ENCODE measurements around the gene SERINC2.
"Not testable (repeated sequence)": the region's sequence is repeated elsewhere in the genome, so short reads cannot be mapped to it uniquely, and the experiment has no call there.

SERINC2 gene

DNA sequence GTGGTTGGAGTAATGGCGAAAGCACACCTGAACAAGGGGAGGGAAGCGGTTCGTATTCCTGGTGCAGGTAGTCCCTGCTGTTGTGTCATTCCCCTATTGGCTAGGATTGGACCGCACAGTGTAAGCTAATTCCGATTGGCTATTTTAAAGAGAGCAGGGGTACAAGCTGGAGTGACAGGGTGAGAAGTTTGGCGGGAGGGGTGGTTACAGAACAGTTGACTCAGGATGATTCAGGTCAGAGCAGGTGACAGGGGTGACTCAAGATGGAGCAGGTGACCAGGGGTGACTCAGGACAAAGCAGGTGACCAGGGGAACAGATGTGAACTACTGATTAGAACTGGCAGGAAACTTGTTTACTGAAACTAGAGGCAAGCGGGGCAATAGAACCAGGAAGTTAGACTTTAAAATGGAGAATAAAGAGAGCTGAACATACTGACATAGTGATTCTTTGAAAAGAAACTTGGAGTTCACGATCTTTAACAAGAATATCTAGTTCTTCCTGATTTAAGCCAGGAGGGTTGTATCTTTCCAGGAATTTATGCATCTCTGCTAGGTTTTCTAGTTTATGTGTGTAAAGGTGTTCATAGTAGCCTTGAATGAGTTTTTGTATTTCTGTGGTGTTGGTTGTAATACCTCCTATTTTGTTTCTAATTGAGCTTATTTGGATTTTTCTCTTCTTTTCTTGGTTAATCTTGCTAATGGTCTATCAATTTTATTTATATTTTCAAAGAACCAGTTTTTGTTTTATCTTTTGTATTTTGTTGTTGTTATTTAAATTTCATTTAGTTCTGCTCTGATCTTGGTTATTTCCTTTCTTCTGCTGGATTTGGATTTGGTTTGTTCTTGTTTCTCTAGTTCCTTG, 58.7 kb downstream of the SERINC2 start:
- DNase-seq (ENCODE audit: low spot score) = not testable (repeated sequence)

DNA sequence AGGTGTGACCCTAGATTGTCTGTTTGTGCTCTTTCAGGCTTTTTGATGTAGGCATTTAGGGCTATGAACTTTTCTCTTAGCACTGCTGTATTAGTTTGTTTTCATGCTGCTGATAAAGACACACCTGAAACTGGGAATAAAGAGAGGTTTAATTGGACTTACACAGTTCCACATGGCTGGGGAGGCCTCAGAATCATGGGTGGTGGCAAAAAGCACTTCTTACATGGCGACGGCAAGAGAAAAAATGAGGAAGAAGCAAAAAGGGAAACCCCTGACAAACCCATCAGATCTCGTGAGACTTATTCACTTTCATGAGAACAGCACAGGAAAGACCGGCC, 59.3 kb downstream of the SERINC2 start:
- DNase-seq (ENCODE audit: low spot score) = not testable (repeated sequence)

DNA sequence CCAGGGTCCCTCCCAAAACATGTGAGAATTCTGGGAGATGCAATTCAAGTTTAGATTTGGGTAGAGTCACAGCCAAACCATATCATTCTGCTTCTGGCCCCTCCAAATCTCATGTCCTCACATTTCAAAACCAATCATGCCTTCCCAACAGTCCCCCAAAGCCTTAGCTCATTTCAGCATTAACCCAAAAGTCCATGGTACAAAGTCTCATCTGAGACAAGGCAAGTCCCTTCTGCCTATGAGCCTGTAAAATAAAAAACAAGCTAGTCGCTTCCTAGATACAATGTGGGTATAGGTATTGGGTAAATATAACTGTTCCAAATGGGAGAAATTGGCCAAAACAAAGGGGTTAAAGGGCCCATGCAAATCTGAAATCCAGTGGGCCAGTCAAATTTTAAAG, 59.7 kb downstream of the SERINC2 start:
- DNase-seq (ENCODE audit: low spot score) = not testable (repeated sequence)

DNA sequence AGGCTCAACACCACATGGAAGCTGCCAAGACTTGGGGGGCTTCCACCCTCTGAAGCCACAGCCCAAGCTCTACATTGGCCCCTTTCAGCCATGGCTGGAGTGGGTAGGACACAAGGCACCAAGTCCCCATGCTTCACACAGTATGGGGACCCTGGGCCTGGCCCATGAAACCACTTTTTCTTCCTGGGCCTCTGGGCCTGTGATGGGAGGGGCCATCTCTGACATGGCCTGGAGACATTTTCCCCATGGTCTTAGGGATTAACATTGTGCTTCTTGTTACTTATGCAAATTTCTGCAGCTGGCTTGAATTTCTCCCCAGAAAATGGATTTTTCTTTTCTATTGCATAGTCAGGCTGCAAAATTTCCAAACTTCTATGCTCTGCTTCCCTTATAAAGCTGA, 60.5 kb downstream of the SERINC2 start:
- DNase-seq (ENCODE audit: low spot score) = not testable (repeated sequence)

DNA sequence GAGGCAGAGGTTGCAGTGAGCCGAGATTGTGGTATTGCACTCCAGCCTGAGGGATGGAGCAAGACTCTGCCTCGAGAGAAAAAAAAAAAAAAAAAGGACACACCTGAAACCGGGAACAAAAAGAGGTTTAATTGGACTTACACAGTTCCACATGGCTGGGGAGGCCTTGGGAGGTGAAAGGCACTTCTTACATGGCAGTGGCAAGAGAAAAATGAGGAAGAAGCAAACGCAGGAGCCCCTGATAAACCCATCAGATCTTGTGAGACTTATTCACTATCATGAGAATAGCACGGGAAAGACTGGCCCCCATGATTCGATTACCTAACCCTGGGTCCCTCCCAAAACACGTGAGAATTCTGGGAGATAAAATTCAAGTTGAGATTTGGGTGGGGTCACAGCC, 61.6 kb downstream of the SERINC2 start:
- not testable (repeated sequence) for DNase-seq (ENCODE audit: low spot score)

DNA sequence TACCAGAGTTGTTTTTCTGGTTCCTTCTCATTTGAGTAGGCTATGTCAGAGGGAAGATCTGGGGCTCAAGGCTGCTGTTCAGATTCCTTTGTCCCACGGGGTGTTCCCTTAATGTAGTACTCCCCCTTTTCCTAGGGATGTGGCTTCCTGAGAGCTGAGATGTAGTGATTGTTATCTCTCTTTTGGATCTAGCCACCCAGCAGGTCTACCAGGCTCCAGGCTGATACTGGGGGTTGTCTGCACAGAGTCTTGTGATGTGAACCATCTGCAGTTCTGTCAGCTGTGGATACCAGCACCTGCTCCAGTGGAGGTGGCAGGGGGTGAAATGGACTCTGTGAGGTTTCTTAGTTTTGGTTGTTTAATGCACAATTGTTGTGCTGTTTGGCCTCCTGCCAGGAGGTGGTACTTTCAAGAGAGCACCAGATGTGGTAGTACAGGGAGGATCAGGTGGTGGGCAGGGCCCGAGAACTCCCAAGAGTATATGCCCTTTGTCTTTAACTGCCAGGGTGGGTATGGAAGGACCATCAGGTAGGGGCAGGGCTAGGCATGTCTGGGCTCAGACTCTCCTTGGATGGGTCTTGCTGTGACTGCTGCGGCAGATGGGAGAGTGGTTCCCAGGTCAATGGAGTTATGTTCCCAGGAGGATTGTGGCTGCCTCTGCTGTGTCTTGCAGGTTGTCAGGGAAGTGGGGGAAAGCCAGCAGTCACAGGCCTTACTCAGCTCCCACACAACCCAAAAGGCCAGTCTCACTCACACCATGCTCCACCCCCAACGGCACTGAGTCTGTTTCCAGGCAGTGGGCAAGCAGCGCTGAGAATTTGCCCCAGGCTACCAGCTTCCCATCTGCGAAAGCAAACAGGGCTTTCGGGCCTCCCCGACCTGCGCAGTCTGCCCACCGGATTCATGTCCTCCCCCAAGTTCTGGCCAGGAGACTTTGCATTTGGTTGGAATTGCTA, 64.2 kb downstream of the SERINC2 start:
- DNase-seq (ENCODE audit: low spot score) = no peak

DNA sequence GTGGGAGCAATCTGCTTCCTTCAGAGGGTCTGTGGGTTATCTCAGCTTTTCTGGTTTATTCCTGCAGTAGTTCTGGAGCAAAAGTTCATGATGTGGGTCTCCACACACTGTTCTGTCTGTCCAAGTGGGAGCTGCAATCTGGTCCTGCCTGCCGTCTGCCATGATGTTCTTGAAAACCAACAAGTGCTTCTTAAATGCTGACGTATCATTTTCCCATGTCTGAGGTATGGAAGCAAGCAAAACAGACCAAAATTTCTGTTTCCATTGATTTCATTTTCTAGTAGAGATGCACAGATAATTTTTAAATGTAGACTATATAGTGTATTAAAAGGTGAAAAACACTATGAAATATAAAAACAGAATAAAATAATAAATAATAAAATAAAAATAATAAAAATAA, 65.2 kb downstream of the SERINC2 start:
- DNase-seq (ENCODE audit: low spot score) = no peak

DNA sequence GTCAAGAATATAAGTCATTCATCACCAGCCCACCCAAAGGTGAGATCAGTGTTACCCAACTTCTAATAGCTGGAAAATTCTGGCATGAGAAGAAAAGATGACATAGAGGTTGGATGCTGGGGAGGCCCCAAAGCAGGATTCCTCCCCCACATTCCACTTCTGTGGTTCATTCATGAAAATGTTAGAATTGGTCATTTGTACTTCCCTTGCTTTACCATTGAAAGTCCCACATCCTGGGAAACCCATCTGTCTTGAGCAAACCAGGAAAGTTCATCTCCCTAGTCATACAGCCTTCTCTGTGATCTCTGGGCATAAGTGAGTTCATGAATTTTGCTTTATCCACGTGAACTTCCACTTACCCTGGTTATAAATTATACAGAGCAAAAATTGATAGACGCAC, 66.8 kb downstream of the SERINC2 start:
- DNase-seq (ENCODE audit: low spot score) = no peak

DNA sequence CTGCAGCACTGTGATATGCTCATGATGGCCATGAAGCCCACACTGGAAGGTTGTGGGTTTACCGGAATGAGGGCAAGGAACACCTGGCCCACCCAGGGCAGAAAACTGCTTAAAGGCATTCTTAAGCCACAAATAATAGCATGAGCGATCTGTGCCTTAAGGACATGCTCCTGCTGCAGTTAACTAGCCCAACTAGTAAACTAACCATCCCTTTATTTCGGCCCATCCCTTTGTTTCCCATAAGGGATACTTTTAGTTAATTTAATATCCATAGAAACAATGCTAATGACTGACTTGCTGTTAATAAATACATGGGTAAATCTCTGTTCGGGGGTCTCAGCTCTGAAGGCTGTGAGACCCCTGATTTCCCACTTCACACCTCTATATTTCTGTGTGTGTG, 67.4 kb downstream of the SERINC2 start:
- DNase-seq (ENCODE audit: low spot score) = not testable (repeated sequence)

DNA sequence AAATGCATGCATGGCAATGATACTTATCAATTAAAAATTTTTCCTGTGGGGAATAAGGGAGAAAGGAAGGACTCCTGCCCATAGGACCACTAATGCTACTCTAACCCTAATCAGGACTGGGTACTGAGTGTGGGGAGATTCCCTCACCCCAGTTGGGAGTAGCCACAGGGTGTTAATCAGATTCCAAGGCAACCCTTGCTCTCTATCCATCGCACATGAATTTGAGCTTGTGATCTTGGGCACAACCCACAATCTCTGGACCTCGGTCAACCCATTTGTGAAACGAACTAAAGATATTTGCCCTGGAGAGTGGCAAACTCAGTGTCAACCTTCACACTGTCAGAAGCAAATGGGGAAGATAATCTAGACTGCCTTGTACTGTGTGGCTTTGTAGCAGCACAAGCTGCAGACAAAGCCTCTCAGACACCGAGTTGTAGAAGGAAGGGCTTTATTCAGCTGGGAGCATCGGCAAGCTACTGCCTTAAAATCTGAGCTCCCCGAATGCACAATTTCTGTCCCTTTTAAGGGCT, 69.5 kb downstream of the SERINC2 start:
- no peak for DNase-seq (ENCODE audit: low spot score)

DNA sequence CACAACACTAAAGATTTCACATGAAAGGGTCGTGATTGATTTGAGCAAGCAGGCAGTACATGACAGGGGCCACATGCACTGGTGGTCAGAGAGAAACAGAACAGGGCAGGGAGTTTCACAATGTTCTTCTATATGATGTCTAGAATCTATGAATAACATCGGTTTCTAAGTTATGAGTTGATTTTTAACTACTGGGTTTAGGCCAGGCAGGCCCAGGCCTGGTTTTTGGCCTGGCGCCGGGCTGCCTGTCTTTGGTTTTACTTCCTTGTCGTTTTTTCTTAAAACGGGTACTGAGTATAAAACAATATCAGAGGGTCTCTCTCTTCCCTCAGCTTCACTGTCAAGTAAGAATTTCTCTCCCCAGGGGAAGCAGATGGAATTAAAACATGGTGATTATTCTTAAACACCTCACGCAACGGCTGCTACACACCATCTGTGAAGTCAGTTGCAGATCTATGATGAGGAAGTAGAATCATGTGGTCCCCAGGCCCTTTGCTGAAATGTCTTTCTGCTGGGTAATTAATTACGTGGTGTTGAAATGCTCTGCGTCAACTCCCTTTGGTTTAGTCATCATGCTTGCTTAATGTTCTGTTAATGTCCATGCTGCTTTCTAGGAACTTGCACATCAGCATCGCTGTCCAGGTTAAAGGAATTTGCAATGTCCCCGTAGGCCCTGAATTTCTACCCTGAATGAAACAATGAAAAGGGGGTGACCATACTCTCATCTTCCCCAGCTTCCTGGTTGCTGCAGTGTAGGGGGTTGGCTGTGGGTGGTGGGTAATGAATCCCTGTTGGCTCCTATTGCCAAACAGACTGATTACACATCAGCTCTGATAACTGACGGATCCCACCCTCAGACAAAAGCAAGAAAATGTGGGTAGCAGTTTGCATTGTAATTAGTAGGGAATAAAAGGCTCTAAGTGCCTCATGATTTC, 70.3 kb downstream of the SERINC2 start:
- DNase-seq (ENCODE audit: low spot score) = peak; percentile 60

Data from D341Med (cell line).